Neural progenitor cell (in vitro differentiated cells): ENCODE data around the gene HSPA1A. TPM values are rescaled to one million over a fixed set of nuclear protein-coding genes. Genes with fewer than 3 reads are reported as not detected.

ENCODE experiments used
- DNase-seq: peaks from one replicate; pipeline ENCODE4 v3.0.0-alpha.2; 2016; ENCODE audit warnings: low spot score
- H2AFZ ChIP-seq: fragments of 200-600 bp; sonication (generic); replicated peaks from 2 replicates; pipeline ENCODE4 v1.6.1; 2016; ENCODE audit warnings: antibody characterized with exemption
- H3F3A ChIP-seq: fragments of 200-600 bp; sonication (generic); 2 replicates; pipeline ENCODE4 v1.6.1; 2016; ENCODE audit warnings: antibody characterized with exemption, low read depth
- H3K27ac ChIP-seq: fragments of 200-600 bp; sonication (generic); 2 replicates; pipeline ENCODE4 v1.5.1; 2016; ENCODE audit warnings: mild to moderate bottlenecking
- H3K27me3 ChIP-seq: fragments of 200-600 bp; sonication (generic); 2 replicates; pipeline ENCODE4 v1.6.1; 2016; ENCODE audit warnings: mild to moderate bottlenecking, moderate library complexity
- H3K36me3 ChIP-seq: fragments of 200-600 bp; sonication (generic); 2 replicates; pipeline ENCODE4 v1.5.1; 2016
- H3K4me1 ChIP-seq: fragments of 200-600 bp; sonication (generic); 2 replicates; pipeline ENCODE4 v1.6.1; 2016; ENCODE audit warnings: mixed run types
- H3K4me2 ChIP-seq: fragments of 200-600 bp; sonication (generic); 2 replicates; pipeline ENCODE4 v1.6.1; 2016
- H3K4me3 ChIP-seq: fragments of 200-600 bp; sonication (generic); 2 replicates; pipeline ENCODE4 v1.5.1; 2016
- H3K79me2 ChIP-seq: fragments of 200-600 bp; sonication (generic); 2 replicates; pipeline ENCODE4 v1.6.1; 2016; ENCODE audit warnings: low read depth
- H3K9ac ChIP-seq: fragments of 200-600 bp; sonication (generic); 2 replicates; pipeline ENCODE4 v1.6.1; 2016
- H3K9me3 ChIP-seq: fragments of 200-600 bp; sonication (generic); 2 replicates; pipeline ENCODE4 v1.5.1; 2016; ENCODE audit warnings: low read depth
- H4K20me1 ChIP-seq: fragments of 200-600 bp; sonication (generic); 2 replicates; pipeline ENCODE4 v1.6.1; 2016; ENCODE audit warnings: low read depth
- H3K27ac Mint-ChIP-seq: 3 replicates; pipeline ENCODE4 v1.8.0; 2021; ENCODE audit warnings: mixed read lengths
- H3K27me3 Mint-ChIP-seq: 2 replicates; pipeline ENCODE4 v1.8.0; 2022; ENCODE audit warnings: low read depth, mild to moderate bottlenecking, inconsistent platforms, moderate library complexity, mixed read lengths; ENCODE audit not compliant: insufficient read depth
- H3K36me3 Mint-ChIP-seq: 3 replicates; pipeline ENCODE4 v1.8.0; 2021; ENCODE audit warnings: mixed read lengths
- H3K4me1 Mint-ChIP-seq: 3 replicates; pipeline ENCODE4 v1.8.0; 2021; ENCODE audit warnings: mixed read lengths
- H3K4me3 Mint-ChIP-seq: 3 replicates; pipeline ENCODE4 v1.8.0; 2021; ENCODE audit warnings: mild to moderate bottlenecking, moderate library complexity, mixed read lengths
- H3K9me3 Mint-ChIP-seq: 3 replicates; pipeline ENCODE4 v1.8.0; 2020; ENCODE audit warnings: mixed read lengths
- EZH2 ChIP-seq: fragments of 200-600 bp; sonication (generic); IDR thresholded peaks from 2 replicates; pipeline ENCODE4 v1.6.1; 2017; ENCODE audit warnings: antibody characterized with exemption, mild to moderate bottlenecking, moderate library complexity
- EZH2phosphoT487 ChIP-seq: fragments of 200-600 bp; sonication (generic); IDR thresholded peaks from 2 replicates; pipeline ENCODE4 v1.6.1; 2017; ENCODE audit warnings: antibody characterized with exemption
- small RNA-seq: library from RNA; depleted of rRNA; stranded (forward); fragments of <200 nt; gene quantifications from one replicate; pipeline ENCODE3, GENCODE V24; 2015
- total RNA-seq: library from RNA; depleted of rRNA; stranded (reverse); fragments of >200 nt; gene quantifications from 2 replicates; pipeline ENCODE4 v1.2.3, GENCODE V29; 2015; ENCODE audit warnings: low replicate concordance
- TF ChIP-seq, protein P1 (sequence below): fragments of 200-600 bp; sonication (generic); IDR thresholded peaks from 2 replicates; pipeline ENCODE4 v1.5.1; 2017; ENCODE audit warnings: antibody characterized with exemption, mild to moderate bottlenecking

HSPA1A gene
- total RNA-seq, 1 donor from 2014 or later: 36.0 TPM

- H3K79me2 ChIP-seq: peaks cover 6% of the 10 kb centered on the region
- Mint-ChIP-seq H3K36me3 (no peaks in the 10 kb centered on the region), H3K27me3 (peaks cover 10% of the 10 kb centered on the region), H3K9me3 (no peaks in the 10 kb centered on the region), H3K4me1 (peaks cover 44% of the 10 kb centered on the region), H3K27ac (peak overlapping the region; percentile 34), H3K4me3 (peak overlapping the region; percentile 98)
- H3K27me3 ChIP-seq: no peaks in the 10 kb centered on the region
- peaks cover 28% of the 10 kb centered on the region for H3F3A ChIP-seq
- TF ChIP-seq EZH2 (no peak), EZH2phosphoT487 (no peak)
- TF ChIP-seq, protein P1, sequence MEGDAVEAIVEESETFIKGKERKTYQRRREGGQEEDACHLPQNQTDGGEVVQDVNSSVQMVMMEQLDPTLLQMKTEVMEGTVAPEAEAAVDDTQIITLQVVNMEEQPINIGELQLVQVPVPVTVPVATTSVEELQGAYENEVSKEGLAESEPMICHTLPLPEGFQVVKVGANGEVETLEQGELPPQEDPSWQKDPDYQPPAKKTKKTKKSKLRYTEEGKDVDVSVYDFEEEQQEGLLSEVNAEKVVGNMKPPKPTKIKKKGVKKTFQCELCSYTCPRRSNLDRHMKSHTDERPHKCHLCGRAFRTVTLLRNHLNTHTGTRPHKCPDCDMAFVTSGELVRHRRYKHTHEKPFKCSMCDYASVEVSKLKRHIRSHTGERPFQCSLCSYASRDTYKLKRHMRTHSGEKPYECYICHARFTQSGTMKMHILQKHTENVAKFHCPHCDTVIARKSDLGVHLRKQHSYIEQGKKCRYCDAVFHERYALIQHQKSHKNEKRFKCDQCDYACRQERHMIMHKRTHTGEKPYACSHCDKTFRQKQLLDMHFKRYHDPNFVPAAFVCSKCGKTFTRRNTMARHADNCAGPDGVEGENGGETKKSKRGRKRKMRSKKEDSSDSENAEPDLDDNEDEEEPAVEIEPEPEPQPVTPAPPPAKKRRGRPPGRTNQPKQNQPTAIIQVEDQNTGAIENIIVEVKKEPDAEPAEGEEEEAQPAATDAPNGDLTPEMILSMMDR: no peak
- H3K9ac ChIP-seq: no peak overlapping the region
- H3K36me3 ChIP-seq: no peaks in the 10 kb centered on the region
- H3K27ac ChIP-seq: no peak overlapping the region
- H2AFZ ChIP-seq: no peak overlapping the region
- H3K4me2 ChIP-seq: no peak overlapping the region
- no peaks in the 10 kb centered on the region for H4K20me1 ChIP-seq
- no peaks in the 10 kb centered on the region for H3K9me3 ChIP-seq
- H3K4me1 ChIP-seq: peaks cover under 1% of the 10 kb centered on the region
- no peak for DNase-seq
- H3K4me3 ChIP-seq: no peak overlapping the region
Measured at GRCh38 chr6:31865205-31866118, 50.1 kb downstream of the HSPA1A start.

Small RNAs within 50 kb of the gene (small RNA-seq; reads per million reads assigned to genes)
- gene RF00019 (not detected), gene SNORD48 (186 reads per million, percentile 99 among the genes with 10 or more reads in this experiment), gene SNORD52 (not detected)

Other genes starting within 250 kb of the HSPA1A start
- not detected in 2 replicates for gene LTA, start 243.3 kb upstream of the HSPA1A start, total RNA-seq
- 0.19 TPM in 1 of 2 replicates, not detected in the other for gene TNF, start 240.0 kb upstream of the HSPA1A start, total RNA-seq
- 0.15 TPM in 1 of 2 replicates, not detected in the other for gene LTB, start 233.1 kb upstream of the HSPA1A start, total RNA-seq
- gene LST1, start 229.3 kb upstream of the HSPA1A start, total RNA-seq: not detected in 2 replicates
- gene NCR3, start 222.5 kb upstream of the HSPA1A start, total RNA-seq: not detected in 2 replicates
- not detected in 2 replicates for gene AIF1, start 200.3 kb upstream of the HSPA1A start, total RNA-seq
- 55.5 and 138 TPM in 2 replicates for gene PRRC2A, start 194.8 kb upstream of the HSPA1A start, total RNA-seq
- gene BAG6, start 162.9 kb upstream of the HSPA1A start, total RNA-seq: 171 and 310 TPM in 2 replicates
- gene APOM, start 159.6 kb upstream of the HSPA1A start, total RNA-seq: 2.6 and 4.2 TPM in 2 replicates
- 14.6 and 17.1 TPM in 2 replicates for gene C6orf47, start 154.8 kb upstream of the HSPA1A start, total RNA-seq
- gene GPANK1, start 150.5 kb upstream of the HSPA1A start, total RNA-seq: 20.2 and 21.0 TPM in 2 replicates
- gene CSNK2B, start 149.5 kb upstream of the HSPA1A start, total RNA-seq: 126 and 190 TPM in 2 replicates
- gene LY6G5B, start 145.6 kb upstream of the HSPA1A start, total RNA-seq: 2.8 and 8.6 TPM in 2 replicates
- 0.09 TPM in 1 of 2 replicates, not detected in the other for gene LY6G5C, start 134.5 kb upstream of the HSPA1A start, total RNA-seq
- gene ABHD16A, start 112.2 kb upstream of the HSPA1A start, total RNA-seq: 21.3 and 45.0 TPM in 2 replicates
- not detected in 2 replicates for gene LY6G6F, start 108.7 kb upstream of the HSPA1A start, total RNA-seq
- gene LY6G6D, start 100.2 kb upstream of the HSPA1A start, total RNA-seq: 0.90 TPM in 1 of 2 replicates, not detected in the other
- gene LY6G6C, start 93.8 kb upstream of the HSPA1A start, total RNA-seq: not detected in 2 replicates
- not detected in 2 replicates for gene MPIG6B, start 92.2 kb upstream of the HSPA1A start, total RNA-seq
- gene DDAH2, start 86.2 kb upstream of the HSPA1A start, total RNA-seq: 94.3 and 202 TPM in 2 replicates
- 234 and 307 TPM in 2 replicates for gene CLIC1, start 79.0 kb upstream of the HSPA1A start, total RNA-seq
- 45.5 and 50.9 TPM in 2 replicates for gene MSH5, start 75.5 kb upstream of the HSPA1A start, total RNA-seq
- 10.1 and 11.9 TPM in 2 replicates for gene SAPCD1, start 52.9 kb upstream of the HSPA1A start, total RNA-seq
- gene VWA7, start 38.2 kb upstream of the HSPA1A start, total RNA-seq: 0.15 and 0.34 TPM in 2 replicates
- 34.1 and 66.8 TPM in 2 replicates for gene VARS1, start 19.8 kb upstream of the HSPA1A start, total RNA-seq
- gene LSM2, start 8.6 kb upstream of the HSPA1A start, total RNA-seq: 105 and 125 TPM in 2 replicates
- gene HSPA1L, start 260 bp upstream of the HSPA1A start, total RNA-seq: 0.49 and 1.2 TPM in 2 replicates
- 35.3 and 65.1 TPM in 2 replicates for gene HSPA1B, start 12.2 kb downstream of the HSPA1A start, total RNA-seq
- 17.4 and 30.3 TPM in 2 replicates for gene NEU1, start 47.3 kb downstream of the HSPA1A start, total RNA-seq
- gene SLC44A4, start 63.5 kb downstream of the HSPA1A start, total RNA-seq: 0.32 and 0.93 TPM in 2 replicates
- 93.3 and 189 TPM in 2 replicates for gene EHMT2, start 82.2 kb downstream of the HSPA1A start, total RNA-seq
- gene ZBTB12, start 86.5 kb downstream of the HSPA1A start, total RNA-seq: 8.4 and 25.6 TPM in 2 replicates
- 1.1 and 1.4 TPM in 2 replicates for gene C2, start 112.2 kb downstream of the HSPA1A start, total RNA-seq
- 0.50 TPM in 1 of 2 replicates, not detected in the other for gene CFB, start 130.6 kb downstream of the HSPA1A start, total RNA-seq
- gene NELFE, start 143.4 kb downstream of the HSPA1A start, total RNA-seq: 129 and 135 TPM in 2 replicates
- gene SKIC2, start 143.6 kb downstream of the HSPA1A start, total RNA-seq: 21.0 and 50.5 TPM in 2 replicates
- gene DXO, start 156.6 kb downstream of the HSPA1A start, total RNA-seq: 10.2 and 23.0 TPM in 2 replicates
- 1.7 and 4.3 TPM in 2 replicates for gene C4A, start 166.5 kb downstream of the HSPA1A start, total RNA-seq
- gene C4B, start 199.3 kb downstream of the HSPA1A start, total RNA-seq: 0.30 and 1.5 TPM in 2 replicates
- gene CYP21A2, start 222.9 kb downstream of the HSPA1A start, total RNA-seq: 0.09 TPM in 1 of 2 replicates, not detected in the other